CD4-positive, alpha-beta memory T cell (primary cell): ENCODE data around the gene NRXN3. TPM values are rescaled to one million over a fixed set of nuclear protein-coding genes. Genes with fewer than 3 reads are reported as not detected.
A peak's percentile ranks its signal among the peaks of the same experiment; 100 is the strongest.

Experiments used
- CTCF ChIA-PET: fragments of 350-600 bp; sonication (Branson Sonifier 250); formaldehyde crosslinking; loops from one replicate; lab custom pipeline; 2021; ENCODE audit warnings: inconsistent platforms; ENCODE audit not compliant: partially characterized antibody; lab: Charles Lee
- POLR2A ChIA-PET: fragments of 350-600 bp; sonication (Branson Sonifier 250); formaldehyde crosslinking; loops from one replicate; lab custom pipeline; 2021; ENCODE audit not compliant: partially characterized antibody; lab: Charles Lee
- DNase-seq, 5 donors: peaks; one replicate each; pipeline versions ENCODE4 v3.0.0 to v3.0.0-alpha.2; 2020 to 2022; ENCODE audit warnings: mixed read lengths in 1 of 5
- H3K27ac ChIP-seq: one replicate; pipeline ENCODE4 v1.7.0; 2013; ENCODE audit warnings: low read depth, low read length
- H3K27me3 ChIP-seq: 2 replicates; pipeline ENCODE4 v1.7.0; 2013; ENCODE audit warnings: mild to moderate bottlenecking, low read length, moderate library complexity; ENCODE audit not compliant: insufficient read depth
- H3K36me3 ChIP-seq: 2 replicates; pipeline ENCODE4 v1.7.0; 2013; ENCODE audit warnings: mild to moderate bottlenecking, low read length, moderate library complexity; ENCODE audit not compliant: insufficient read depth
- H3K4me1 ChIP-seq: 2 replicates; pipeline ENCODE4 v1.7.0; 2013; ENCODE audit warnings: mild to moderate bottlenecking, low read length, moderate library complexity; ENCODE audit not compliant: insufficient read depth
- H3K4me3 ChIP-seq, 2 donors: one replicate each; pipeline ENCODE4 v1.7.0; 2013; ENCODE audit warnings: low read length in 2 of 2, mild to moderate bottlenecking in 1 of 2
- H3K9me3 ChIP-seq, 2 donors: one replicate each; pipeline ENCODE4 v1.7.0; 2013; ENCODE audit warnings: low read length in 2 of 2, control low read depth in 1 of 2; ENCODE audit not compliant: control insufficient read depth in 1 of 2
- H3K27ac Mint-ChIP-seq, 7 donors: one replicate each; pipeline ENCODE4 v1.8.0; 2020 to 2021; ENCODE audit warnings: mixed read lengths in 7 of 7, mild to moderate bottlenecking in 6 of 7, inconsistent platforms in 3 of 7, moderate library complexity in 3 of 7
- H3K27me3 Mint-ChIP-seq, 2 donors: one replicate each; pipeline ENCODE4 v1.8.0; 2020 to 2021; ENCODE audit warnings: mixed read lengths in 2 of 2
- H3K36me3 Mint-ChIP-seq, 2 donors: one replicate each; pipeline ENCODE4 v1.8.0; 2020 to 2021; ENCODE audit warnings: mixed read lengths in 2 of 2, inconsistent platforms in 1 of 2, mild to moderate bottlenecking in 1 of 2
- H3K4me1 Mint-ChIP-seq, 4 donors: one replicate each; pipeline ENCODE4 v1.8.0; 2020 to 2021; ENCODE audit warnings: mixed read lengths in 4 of 4, mild to moderate bottlenecking in 1 of 4
- H3K4me3 Mint-ChIP-seq, 8 donors: one replicate each; pipeline ENCODE4 v1.8.0; 2020 to 2021; ENCODE audit warnings: mixed read lengths in 8 of 8, mild to moderate bottlenecking in 7 of 8, moderate library complexity in 6 of 8, inconsistent platforms in 3 of 8
- H3K9me3 Mint-ChIP-seq, 8 donors: one replicate each; pipeline ENCODE4 v1.8.0; 2020 to 2021; ENCODE audit warnings: mixed read lengths in 8 of 8, mild to moderate bottlenecking in 5 of 8, inconsistent platforms in 3 of 8, moderate library complexity in 1 of 8
- intact Hi-C: fragments of 100-400 bp; cut with micrococcal nuclease; formaldehyde crosslinking; loops from one replicate; pipeline ENCODE4 v1.15.1; 2023
- polyA plus RNA-seq, 2 donors: library from polyadenylated mRNA; unstranded; fragments of 300-500 nt; fragmentation: Illumina TruSeq; gene quantifications; one replicate each; pipeline ENCODE4 v1.2.3, GENCODE V29; 2021
- total RNA-seq, 2 experiments: library from RNA; stranded (reverse); gene quantifications; one replicate each; pipeline ENCODE4 v1.2.3, GENCODE V29; 2021

Gene NRXN3
- total and polyA plus RNA-seq, 4 experiments from 2014 or later: not detected

GRCh38 chr14:79551523-79551922, 1381.3 kb downstream of the NRXN3 start:
- no peaks in the 10 kb centered on the region for H3K4me1 ChIP-seq
- no peaks in the 10 kb centered on the region for H3K4me1 Mint-ChIP-seq
- no peak overlapping the region for H3K27ac ChIP-seq
- peaks cover 0 to 20% (median 7%) of the 10 kb centered on the region in 8 donors for H3K9me3 Mint-ChIP-seq
- H3K9me3 ChIP-seq: no peaks in the 10 kb centered on the region
- no peaks in the 10 kb centered on the region for H3K36me3 Mint-ChIP-seq
- no peak overlapping the region for H3K4me3 ChIP-seq
- ChIA-PET POLR2A (no interaction called here), CTCF (no interaction called here)
- H3K27me3 Mint-ChIP-seq: no peaks in the 10 kb centered on the region
- no peak overlapping the region for H3K4me3 Mint-ChIP-seq
- H3K36me3 ChIP-seq: no peaks in the 10 kb centered on the region
- intact Hi-C loops: no loop called here
- no peak overlapping the region for H3K27ac Mint-ChIP-seq
- no peak for DNase-seq
- no peaks in the 10 kb centered on the region for H3K27me3 ChIP-seq

GRCh38 chr14:79552778-79553177, 1382.6 kb downstream of the NRXN3 start:
- Histone ChIP-seq H3K4me1 (no peaks in the 10 kb centered on the region), H3K27me3 (no peaks in the 10 kb centered on the region), H3K4me3 (no peak overlapping the region), H3K9me3 (no peaks in the 10 kb centered on the region), H3K27ac (no peak overlapping the region), H3K36me3 (no peaks in the 10 kb centered on the region)
- no peaks in the 10 kb centered on the region for H3K36me3 Mint-ChIP-seq
- H3K9me3 Mint-ChIP-seq: peaks cover 0 to 18% (median 6%) of the 10 kb centered on the region in 8 donors
- CTCF ChIA-PET: no interaction called here
- POLR2A ChIA-PET: no interaction called here
- no peak for DNase-seq
- intact Hi-C loops: no loop called here
- H3K27ac Mint-ChIP-seq: no peak overlapping the region
- H3K27me3 Mint-ChIP-seq: no peaks in the 10 kb centered on the region
- no peak overlapping the region for H3K4me3 Mint-ChIP-seq
- H3K4me1 Mint-ChIP-seq: no peaks in the 10 kb centered on the region

GRCh38 chr14:79554816-79555215, 1384.6 kb downstream of the NRXN3 start:
- intact Hi-C loops: no loop called here
- Histone ChIP-seq H3K9me3 (no peaks in the 10 kb centered on the region), H3K4me1 (no peaks in the 10 kb centered on the region), H3K4me3 (no peak overlapping the region), H3K36me3 (no peaks in the 10 kb centered on the region), H3K27me3 (no peaks in the 10 kb centered on the region), H3K27ac (no peak overlapping the region)
- no peaks in the 10 kb centered on the region for H3K36me3 Mint-ChIP-seq
- H3K9me3 Mint-ChIP-seq: peaks cover 0 to 21% (median 5%) of the 10 kb centered on the region in 8 donors
- no peak overlapping the region for H3K4me3 Mint-ChIP-seq
- CTCF ChIA-PET: no interaction called here
- peak overlapping the region in 1 of 7 donors; percentile 51 for H3K27ac Mint-ChIP-seq
- POLR2A ChIA-PET: no interaction called here
- DNase-seq: no peak
- H3K4me1 Mint-ChIP-seq: no peaks in the 10 kb centered on the region
- no peaks in the 10 kb centered on the region for H3K27me3 Mint-ChIP-seq

GRCh38 chr14:79555429-79555828, 1385.3 kb downstream of the NRXN3 start:
- no peaks in the 10 kb centered on the region for H3K36me3 Mint-ChIP-seq
- ChIA-PET POLR2A (no interaction called here), CTCF (no interaction called here)
- H3K4me3 Mint-ChIP-seq: no peak overlapping the region
- intact Hi-C loops: no loop called here
- Histone ChIP-seq H3K27me3 (no peaks in the 10 kb centered on the region), H3K4me1 (no peaks in the 10 kb centered on the region), H3K9me3 (no peaks in the 10 kb centered on the region), H3K27ac (no peak overlapping the region), H3K4me3 (no peak overlapping the region), H3K36me3 (no peaks in the 10 kb centered on the region)
- H3K4me1 Mint-ChIP-seq: no peaks in the 10 kb centered on the region
- no peak overlapping the region for H3K27ac Mint-ChIP-seq
- no peaks in the 10 kb centered on the region for H3K27me3 Mint-ChIP-seq
- no peak for DNase-seq
- H3K9me3 Mint-ChIP-seq: peaks cover 0 to 22% (median 6%) of the 10 kb centered on the region in 8 donors

GRCh38 chr14:79557309-79557708, 1387.1 kb downstream of the NRXN3 start:
- Mint-ChIP-seq H3K36me3 (no peaks in the 10 kb centered on the region), H3K4me1 (no peaks in the 10 kb centered on the region), H3K27ac (no peak overlapping the region), H3K4me3 (no peak overlapping the region), H3K9me3 (peaks cover 0 to 22% (median 8%) of the 10 kb centered on the region in 8 donors), H3K27me3 (no peaks in the 10 kb centered on the region)
- H3K9me3 ChIP-seq: no peaks in the 10 kb centered on the region
- intact Hi-C loops: no loop called here
- no peaks in the 10 kb centered on the region for H3K4me1 ChIP-seq
- CTCF ChIA-PET: no interaction called here
- no peaks in the 10 kb centered on the region for H3K36me3 ChIP-seq
- no peaks in the 10 kb centered on the region for H3K27me3 ChIP-seq
- POLR2A ChIA-PET: no interaction called here
- no peak overlapping the region for H3K4me3 ChIP-seq
- no peak overlapping the region for H3K27ac ChIP-seq
- DNase-seq: no peak

GRCh38 chr14:79562185-79562584, 1392.0 kb downstream of the NRXN3 start:
- no peak overlapping the region for H3K27ac Mint-ChIP-seq
- H3K4me1 Mint-ChIP-seq: no peaks in the 10 kb centered on the region
- Histone ChIP-seq H3K36me3 (no peaks in the 10 kb centered on the region), H3K27me3 (no peaks in the 10 kb centered on the region), H3K27ac (no peak overlapping the region), H3K9me3 (no peaks in the 10 kb centered on the region), H3K4me1 (no peaks in the 10 kb centered on the region), H3K4me3 (no peak overlapping the region)
- no peaks in the 10 kb centered on the region for H3K36me3 Mint-ChIP-seq
- no peak for DNase-seq
- H3K9me3 Mint-ChIP-seq: peaks cover 0 to 11% (median 6%) of the 10 kb centered on the region in 8 donors
- no peaks in the 10 kb centered on the region for H3K27me3 Mint-ChIP-seq
- H3K4me3 Mint-ChIP-seq: no peak overlapping the region
- ChIA-PET CTCF (no interaction called here), POLR2A (no interaction called here)
- intact Hi-C loops: no loop called here

- H3K27me3 Mint-ChIP-seq: no peaks in the 10 kb centered on the region
- H3K27ac Mint-ChIP-seq: no peak overlapping the region
Measured at GRCh38 chr14:79564371-79564770, 1394.2 kb downstream of the NRXN3 start.

GRCh38 chr14:79567306-79567705, 1397.1 kb downstream of the NRXN3 start:
- no peaks in the 10 kb centered on the region for H3K9me3 ChIP-seq
- Mint-ChIP-seq H3K9me3 (peaks cover 0 to 8% (median 2%) of the 10 kb centered on the region in 8 donors), H3K36me3 (no peaks in the 10 kb centered on the region), H3K27ac (no peak overlapping the region), H3K4me3 (no peak overlapping the region), H3K4me1 (no peaks in the 10 kb centered on the region), H3K27me3 (no peaks in the 10 kb centered on the region)
- DNase-seq: no peak
- ChIA-PET POLR2A (no interaction called here), CTCF (no interaction called here)
- H3K27me3 ChIP-seq: no peaks in the 10 kb centered on the region
- H3K4me1 ChIP-seq: no peaks in the 10 kb centered on the region
- H3K36me3 ChIP-seq: no peaks in the 10 kb centered on the region
- no peak overlapping the region for H3K4me3 ChIP-seq
- intact Hi-C loops: no loop called here
- H3K27ac ChIP-seq: no peak overlapping the region

More at GRCh38 chr14:79564371-79564770, 1394.2 kb downstream of the NRXN3 start:
- Histone ChIP-seq H3K27me3 (no peaks in the 10 kb centered on the region), H3K9me3 (no peaks in the 10 kb centered on the region), H3K4me3 (no peak overlapping the region), H3K4me1 (no peaks in the 10 kb centered on the region), H3K36me3 (no peaks in the 10 kb centered on the region), H3K27ac (no peak overlapping the region)
- no peaks in the 10 kb centered on the region for H3K4me1 Mint-ChIP-seq
- no peaks in the 10 kb centered on the region for H3K36me3 Mint-ChIP-seq
- intact Hi-C loops: no loop called here
- H3K4me3 Mint-ChIP-seq: no peak overlapping the region
- POLR2A ChIA-PET: no interaction called here
- CTCF ChIA-PET: no interaction called here
- no peak for DNase-seq
- peaks cover 0 to 6% (median 4%) of the 10 kb centered on the region in 8 donors for H3K9me3 Mint-ChIP-seq
